Measurements from ENCODE around the gene MYO5B.

Gene MYO5B

DNA sequence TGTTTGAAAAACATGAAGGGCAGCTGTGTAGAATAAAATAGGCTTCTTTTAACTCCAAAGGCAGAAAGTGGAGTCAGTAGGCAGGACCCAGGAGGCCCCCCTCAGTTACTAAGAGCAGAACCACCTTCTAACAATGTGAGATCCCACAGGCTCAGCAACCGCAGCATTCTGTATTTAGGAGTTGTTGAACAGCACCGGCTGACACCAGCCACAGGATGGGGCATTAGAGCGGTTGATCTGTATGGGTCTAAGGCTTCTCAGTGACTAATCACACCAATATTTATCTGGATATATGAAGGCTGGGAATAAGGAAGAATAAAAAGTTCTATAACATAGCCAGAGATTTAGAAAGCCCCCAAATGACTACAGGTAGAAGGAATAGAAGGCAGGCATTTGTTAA lies 51.7 kb downstream of the MYO5B start:
- DNase-seq = no peak

DNA sequence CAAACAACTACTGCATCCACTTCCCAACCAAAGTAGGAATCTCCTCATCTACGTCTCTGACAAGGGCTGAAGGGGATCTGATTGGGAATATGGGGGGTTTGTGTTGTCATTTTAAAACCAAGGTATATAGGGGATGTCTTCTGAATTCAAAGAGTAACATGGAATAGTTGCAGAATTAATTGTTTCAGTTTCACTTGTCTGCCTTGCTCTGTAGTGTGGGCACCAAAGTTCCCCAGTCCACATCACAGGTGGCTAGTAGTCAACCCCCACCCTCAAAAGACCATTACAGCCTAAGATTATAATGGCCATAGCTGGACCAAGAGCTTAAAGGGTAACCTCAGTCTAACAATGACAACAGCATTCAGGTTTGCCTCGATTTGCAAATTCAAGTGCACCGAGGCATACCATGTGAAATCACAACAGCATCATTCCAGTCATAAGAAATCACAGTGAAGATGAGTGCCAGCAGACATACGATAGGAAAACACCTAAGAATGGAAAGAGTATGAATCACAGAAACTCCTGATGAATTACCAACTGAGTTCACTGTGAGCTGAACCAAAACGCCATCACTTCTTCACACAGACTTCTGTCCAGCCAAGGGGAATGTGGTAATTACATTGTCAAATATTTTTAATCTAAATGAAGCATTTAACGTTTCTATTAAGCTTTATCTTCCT lies 52.4 kb downstream of the MYO5B start:
- no peak for DNase-seq

DNA sequence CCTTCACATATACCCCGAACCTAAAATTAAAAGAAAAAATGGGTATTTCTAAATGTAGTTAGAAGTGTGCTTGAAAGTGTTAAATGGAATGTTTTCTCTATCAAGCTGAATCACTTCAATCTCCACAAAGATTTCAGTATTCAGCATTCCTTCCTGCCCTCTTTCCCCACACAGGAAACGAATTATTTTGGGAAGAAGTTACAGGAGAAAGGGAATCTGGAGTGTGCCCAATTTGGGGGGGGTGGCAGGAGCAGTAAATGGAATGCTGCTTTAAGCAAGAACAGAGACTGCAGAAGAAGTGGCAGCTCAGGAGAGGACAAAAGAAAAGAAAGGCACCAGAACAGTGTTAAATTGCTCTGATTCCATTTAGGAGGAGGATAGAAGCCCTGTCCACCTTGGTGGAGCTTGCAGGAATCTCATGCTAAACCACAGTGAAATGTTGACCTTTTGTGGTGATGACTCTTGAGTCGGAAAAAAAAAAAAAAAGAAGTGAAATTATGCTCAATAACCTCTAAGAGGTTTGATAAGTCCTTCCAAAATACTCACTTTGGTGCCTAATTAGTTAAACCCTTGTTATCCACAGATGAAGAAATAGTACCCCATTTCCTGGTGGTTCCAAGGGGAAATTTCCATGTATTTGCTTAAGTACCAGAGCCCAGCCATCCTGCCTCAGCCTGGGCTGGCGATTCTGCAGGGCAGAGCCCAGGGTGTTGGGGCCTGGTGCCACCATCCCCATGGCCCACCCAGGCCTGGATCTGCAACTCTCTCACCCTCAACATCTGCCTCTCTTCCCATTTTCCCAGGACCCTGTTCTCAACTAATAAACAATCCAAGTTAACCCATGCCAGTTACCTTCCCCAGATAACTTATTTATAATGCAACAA lies 56.5 kb downstream of the MYO5B start:
- no peak for DNase-seq

DNA sequence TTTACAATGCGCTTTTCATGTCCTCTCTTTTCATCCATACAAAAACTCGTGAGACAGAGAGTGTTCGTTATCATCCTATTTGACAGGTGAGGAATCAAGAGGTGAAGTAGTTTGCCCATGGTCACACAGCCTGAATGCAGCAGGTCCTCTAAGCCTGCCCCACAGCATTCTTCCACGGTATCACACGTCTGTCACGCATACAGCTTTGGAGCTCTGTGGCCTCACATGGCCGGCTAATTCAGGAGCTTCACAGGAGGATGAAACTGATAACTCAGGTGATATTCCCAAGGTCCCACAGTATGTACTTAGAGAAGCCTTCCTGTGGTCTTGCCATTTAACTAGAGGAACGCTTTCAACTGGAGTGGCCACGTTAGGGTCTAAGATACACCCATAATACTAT lies 59.0 kb downstream of the MYO5B start:
- no peak for DNase-seq

DNA sequence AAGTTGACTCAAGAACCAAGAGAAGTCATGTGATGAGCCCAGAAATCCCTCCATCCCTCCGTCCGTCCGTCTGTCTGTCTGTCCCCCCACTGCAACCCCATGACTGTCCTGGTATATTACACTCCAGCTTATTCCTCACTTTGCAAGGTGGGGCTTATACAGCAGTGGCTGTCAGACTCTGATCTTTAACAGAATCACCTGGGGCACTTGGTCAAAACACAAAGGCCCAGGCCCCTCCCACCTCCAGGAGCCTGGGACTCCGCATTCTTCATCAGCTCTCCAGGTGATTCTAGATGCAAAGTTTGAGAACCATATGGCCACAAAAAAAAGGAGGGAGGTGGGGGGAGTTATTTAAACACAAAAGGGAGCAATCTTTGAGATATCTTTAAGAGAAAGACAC lies 61.4 kb downstream of the MYO5B start:
- no peak for DNase-seq

DNA sequence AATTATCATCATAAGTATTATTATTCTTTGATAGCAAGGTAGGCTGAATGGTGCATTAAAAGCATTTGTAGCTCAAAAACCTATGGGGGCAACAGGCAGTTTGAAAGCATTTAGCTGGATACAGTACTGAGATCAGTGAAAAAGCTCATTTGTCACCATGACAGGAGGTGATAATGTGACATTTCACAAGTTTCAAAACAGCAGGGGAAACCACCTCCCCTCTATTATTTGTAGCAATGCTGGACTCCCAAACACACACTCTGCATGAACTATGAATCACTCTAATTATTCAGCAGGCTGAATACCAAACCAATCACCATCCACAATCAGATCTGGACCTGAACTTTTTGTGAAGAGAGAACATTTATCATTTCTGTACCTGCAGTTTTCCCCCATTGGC lies 63.4 kb downstream of the MYO5B start:
- no peak for DNase-seq

DNA sequence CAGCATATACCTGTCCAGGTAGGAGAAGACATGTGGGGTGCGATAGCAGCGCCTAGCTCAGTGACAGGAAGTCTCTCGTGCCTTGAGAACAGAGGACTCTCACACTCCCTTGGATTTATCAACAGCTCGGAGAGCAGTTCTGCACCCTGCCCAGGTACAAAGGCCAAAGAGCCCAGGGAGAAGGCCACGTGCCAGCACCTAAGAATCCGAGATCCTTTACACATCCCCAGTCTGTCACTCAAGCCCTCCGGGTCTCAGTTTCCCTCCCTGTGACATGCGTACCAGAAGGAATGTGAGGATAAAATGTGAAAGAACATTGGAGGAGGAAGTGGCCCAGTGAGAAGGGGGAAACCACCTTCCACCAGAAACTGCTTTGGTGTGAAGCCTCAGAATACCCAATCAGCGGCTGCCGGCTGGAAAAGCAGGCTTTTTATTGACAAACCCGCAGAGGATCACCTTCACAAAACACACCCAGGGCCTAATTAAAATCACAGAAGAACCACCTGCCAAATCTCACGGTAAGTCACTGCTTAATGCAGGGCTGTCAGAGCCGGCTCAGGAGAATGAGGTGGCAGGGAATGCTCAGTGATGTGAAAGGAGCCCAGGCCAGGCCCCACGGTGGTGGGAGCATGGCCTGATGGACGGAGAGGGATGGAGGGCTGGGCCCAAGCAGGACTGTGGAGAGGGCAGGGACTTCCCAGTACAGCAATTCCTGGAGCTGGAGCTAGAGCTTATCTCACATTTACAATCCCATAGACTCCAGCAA lies 66.3 kb downstream of the MYO5B start:
- DNase-seq = no peak

DNA sequence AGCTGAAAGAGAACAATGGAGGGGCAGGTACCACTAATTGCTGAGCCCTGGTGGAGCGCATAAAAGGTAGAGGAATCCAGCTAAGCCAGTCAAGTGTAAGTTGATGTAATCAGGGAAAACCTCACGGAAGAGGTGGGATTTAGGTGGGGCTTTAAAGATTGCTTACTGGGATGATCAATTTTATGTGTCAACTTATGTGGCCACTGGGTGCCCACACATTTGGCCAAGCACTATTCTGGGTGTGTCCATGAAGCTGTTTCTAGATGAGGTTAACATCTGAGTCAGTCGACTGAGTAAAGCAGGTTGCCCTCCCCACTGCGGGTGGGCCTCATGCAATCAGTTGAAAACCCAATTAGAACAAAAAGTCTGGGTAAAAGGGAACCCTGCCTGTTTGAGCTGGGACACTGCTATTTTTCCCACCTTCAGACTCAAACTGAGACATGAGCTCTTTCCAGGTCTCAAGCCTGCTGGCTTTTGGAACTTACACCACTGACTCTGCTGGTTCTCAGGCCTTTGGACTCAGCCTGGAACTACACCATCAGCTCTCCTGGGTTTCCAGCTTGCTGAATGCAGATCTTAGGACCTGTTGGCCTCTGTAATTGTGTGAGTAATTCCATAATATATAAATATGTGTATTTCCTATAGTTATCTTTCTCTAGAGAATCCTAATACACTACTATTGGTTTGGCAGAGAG lies 67.3 kb downstream of the MYO5B start:
- no peak for DNase-seq

DNA sequence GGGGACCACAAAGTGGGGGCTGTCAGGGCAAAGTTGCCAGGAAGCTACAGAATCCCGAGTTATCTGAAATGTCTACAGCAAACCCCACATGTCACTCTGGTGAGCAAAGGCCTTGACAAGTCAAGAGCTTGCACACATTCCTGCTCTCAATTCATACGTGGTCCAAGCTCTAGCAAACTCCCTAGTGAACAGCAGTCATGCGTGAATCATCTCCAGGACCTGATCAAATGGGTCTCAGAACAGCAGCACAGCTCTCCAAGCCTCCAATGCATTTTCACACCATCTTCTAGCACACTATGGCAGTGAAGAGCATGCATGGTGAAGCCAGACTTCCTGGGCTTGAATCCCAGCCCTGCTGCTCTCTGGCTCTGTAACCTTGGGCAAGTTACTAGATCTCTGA lies 68.5 kb downstream of the MYO5B start:
- no peak for DNase-seq

DNA sequence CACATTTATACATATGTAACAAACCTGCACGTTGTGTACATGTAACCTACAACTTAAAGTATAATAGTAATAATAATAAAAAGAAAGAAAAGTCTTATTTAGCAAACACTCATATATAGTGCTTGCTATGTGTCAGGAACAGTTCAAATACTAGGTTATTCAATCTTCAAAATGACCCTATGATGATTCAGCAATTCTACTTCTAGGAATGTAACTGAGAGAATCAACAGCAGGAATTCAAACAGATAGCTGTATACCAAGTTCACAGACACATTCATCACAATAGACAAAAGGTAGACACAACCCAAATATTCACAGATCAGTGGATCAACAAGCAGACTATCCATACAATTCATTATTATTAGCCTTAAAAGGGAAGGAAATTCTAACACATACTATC lies 69.5 kb downstream of the MYO5B start:
- no peak for DNase-seq

DNA sequence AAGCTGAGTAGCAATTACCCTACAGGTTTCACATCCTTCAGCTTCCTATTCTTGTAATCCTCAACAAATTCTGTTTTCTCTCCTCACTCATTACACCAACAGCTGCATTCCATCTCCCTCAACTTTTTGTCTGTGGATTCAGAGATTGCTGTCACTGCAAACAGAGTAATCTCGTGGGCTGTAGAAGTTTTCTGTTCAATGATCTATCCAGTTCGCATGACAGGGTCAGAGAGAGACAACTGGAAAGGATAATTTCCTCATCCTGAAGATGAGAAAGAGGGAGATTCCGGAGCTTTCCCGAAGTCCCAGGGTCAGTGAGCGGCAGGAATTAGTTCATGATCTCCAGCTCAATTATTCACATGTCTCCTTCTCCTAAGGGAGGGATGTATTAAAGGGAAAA lies 75.7 kb downstream of the MYO5B start:
- DNase-seq = no peak

DNA sequence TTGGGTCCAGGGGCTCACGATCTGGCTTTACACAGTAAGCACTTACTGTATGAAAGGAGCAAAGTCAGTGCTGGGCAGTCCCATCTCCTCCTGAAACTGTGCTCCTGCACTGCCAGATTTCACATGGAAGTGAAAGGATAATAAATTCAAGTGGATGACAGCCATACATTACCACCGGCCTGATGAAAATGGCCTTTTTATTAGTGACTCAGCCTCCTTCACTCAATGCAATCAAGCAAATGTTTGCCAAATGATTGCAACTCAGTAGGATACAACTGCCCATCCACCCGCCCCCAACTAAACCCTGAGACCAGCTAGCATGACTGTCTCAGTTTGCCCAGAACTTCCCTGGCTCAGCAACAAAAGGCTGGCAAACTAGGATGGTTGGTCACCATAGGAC lies 77.1 kb downstream of the MYO5B start:
- no peak for DNase-seq

DNA sequence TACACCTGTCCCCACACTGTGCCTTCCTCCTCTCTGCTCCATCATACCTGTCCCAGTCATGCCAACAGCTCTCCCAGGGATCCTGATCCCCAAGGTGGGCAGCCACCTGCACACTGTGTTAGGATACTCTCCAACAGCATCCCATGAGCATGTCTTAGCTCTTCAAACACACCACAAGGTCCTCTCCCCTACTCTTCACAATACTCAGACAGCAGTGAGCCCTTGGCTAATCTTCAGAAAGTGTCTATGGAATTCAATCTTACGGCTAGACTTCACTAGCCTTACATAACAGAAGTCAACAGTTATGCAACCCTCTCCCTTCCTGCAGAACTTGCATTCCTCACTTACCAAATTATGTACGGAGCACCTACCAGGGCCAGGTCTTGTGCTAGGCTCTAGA lies 79.9 kb downstream of the MYO5B start:
- DNase-seq = no peak

DNA sequence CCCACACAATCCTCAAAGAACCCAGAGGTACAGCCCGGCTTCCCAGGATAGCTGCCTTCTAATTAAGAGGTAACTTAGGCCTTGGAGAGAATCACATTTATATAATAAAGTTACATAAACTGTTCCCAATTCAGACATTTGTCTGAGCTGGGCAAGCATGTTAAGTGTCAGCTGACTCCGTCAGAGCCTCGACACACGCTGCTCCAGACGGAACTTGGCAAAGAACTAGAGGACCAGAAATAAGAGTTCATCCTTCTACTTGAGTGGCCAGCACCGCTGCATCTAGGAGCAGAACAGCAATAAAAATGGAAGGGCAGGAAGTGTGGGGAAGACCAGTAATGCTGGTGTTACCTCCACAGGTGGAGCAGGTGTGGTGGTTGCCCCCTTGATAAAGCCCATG lies 80.5 kb downstream of the MYO5B start:
- DNase-seq = no peak

DNA sequence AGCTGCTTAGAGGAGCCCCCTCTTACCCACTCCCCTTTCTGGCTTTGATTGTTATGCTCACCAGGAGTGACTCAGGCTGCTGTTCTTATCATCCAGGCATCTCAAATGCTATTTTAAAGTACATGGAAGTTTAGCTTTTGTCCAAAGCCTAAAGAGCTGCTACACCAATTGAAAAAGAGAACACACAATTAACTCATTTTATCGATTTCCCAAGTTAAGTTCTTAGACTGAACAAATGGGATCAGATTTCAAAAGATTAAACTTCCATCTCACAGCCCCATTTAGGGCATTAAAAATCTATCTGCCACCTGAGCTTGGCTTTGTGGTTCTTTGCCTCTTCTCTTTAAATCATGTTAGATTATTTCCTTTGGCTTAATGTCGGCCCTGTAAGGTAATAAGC lies 81.2 kb downstream of the MYO5B start:
- DNase-seq = no peak

DNA sequence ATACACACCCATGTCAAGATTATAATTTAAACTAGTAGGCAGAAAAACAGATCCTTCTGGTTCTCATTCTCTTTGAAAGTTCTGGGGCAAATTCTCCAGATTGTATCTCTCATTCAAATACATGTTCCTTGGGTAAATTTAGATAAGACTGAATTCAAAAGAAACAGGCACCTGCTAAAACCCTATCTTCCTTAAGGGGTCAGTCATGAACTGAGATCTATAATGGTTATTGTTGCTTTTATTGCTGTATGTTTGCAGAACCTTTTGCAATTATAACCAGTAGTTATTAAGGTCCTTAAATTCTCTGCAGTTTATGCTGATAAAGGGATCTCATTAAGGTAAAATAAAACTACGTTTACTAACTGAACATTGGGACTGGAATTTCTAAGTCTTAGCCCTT lies 83.5 kb downstream of the MYO5B start:
- DNase-seq = no peak

DNA sequence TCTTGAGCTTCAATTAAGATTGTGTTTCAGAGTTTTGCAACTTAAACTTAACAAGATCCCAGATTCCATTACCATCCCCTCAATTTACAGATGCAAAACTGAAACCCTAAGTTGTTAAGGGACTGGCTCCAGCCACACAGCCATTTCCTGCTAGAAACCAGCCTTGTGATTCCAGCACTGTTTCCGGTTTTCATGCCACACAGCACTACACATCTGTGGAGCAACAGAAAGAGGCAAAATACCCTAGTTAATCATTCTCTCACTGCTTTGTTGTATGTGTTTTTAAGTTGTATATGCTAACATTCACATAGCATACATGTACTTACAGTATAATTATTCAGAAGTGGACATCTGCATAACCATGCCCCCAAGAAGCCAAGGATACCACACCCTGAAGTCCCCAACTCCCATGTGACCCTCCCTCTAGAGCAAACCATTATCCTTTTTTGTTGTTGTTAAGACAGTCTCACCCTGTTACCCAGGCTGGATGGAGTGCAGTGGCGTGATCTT lies 87.4 kb downstream of the MYO5B start:
- DNase-seq = no peak

DNA sequence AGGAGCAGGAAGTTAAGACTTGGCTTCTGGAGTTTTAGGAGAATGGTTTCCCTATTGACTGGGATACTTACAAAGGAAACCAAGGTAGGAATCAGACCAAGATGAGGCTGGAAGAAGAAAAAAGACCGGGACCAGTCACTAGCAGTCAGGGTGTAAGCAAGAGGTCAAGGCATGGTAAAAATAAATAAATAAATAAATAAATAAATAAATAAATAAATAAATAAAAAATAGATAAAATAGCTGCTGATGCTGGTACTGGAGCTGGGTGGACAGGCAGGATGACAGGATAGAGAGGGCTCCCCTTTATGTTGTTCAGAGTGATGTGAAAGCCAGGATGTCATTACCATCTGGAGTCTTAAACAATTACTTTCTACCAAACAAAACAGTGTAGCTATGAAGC lies 89.9 kb downstream of the MYO5B start:
- DNase-seq = no peak

DNA sequence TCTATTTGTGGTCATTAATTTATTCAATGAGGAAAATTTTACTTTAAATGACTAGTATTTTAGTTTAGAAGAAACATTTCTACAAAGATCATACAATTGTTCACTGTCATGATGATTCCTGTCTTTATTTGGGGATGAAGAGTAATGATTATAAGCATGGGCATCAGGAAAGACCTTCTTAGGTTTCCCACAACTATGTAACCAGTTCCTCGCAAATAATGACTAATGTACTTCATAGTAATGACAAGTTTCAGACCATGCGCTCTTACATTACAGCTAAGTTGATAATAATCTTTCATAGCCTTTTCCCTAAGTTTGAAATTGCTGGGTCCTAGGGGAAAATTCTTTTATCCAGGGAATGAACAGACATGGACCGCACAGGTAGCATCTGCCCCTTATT lies 90.5 kb downstream of the MYO5B start:
- no peak for DNase-seq

DNA sequence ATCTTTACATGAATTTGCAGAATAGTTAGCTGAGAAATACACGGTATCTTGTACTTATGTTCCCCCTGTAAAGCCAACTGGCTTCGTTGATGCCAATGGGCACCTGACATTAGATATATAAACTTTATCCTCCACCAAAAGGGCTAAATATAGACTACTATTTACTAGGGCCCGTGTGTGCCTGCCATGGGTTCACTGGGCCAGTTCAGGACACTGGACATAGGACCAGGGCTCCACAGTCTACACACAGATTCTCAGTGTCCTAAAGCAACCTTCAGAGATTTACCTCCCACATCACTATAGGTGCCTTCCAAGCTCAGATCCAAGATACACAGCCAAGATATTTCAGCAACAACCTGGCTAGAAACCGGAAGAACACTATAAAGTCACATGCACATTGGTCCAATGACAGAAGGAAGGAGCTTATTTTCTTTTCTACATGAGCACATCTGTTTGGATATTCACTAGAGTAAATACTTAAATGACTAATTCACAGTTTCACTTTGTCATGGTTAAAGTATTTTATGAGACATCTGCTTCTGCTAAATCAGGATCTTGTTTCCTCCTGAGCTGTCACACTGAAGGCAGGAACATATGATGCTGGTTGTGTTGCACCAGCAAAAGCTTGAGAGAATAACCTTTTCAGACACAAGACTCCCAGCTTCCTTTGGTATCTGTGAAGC lies 95.1 kb downstream of the MYO5B start:
- no peak for DNase-seq

DNA sequence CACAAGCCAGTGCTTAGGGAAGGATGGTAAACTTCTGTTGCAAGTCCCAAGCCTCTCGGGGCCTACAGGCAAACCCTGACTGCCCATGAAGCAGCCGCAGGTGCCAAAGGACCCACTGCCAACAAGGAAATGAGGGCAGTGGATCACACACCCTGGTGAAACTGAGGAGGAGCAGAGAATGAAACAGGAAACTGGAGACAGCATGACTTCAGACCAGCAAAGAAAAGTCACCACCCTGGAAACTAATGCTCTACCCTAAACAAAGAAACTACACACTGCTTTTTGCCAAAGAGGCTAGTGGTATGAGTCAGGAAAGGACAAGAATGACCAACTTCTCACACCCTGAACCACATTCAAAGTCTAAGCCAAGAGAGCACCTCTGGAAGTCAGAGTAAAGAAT lies 97.2 kb downstream of the MYO5B start:
- no peak for DNase-seq

DNA sequence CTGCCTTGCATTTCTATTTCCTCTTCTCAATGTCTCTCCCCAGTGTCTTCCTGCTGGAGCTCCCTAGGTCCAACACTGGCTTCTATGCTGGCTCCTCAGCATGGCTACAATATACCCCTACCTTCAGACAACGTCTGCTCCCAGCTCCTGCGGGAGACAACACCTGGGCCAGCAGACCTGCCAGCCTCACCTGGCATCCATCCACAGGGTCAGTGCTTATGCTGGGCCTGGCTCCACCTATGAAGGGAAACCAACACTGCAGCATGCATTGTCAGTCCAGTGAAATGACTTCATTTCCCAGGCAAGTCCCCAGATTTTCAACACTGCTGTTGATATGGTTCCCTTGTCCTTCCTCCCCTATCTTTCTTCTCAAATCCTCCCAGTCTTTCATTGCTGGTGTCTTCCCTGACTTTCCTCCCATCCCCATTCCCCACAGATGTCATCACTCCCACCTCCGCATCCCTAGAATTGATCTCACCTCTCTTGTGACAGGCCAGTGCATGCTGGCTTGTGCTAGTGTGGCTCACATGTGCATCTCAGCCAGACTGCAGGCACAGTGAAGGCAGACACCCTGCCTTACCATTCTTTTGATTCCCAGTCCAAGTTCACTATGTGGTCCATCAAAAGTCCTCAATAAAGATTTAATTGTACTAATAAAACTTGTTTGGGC lies 98.0 kb downstream of the MYO5B start:
- no peak for DNase-seq
